ENCODE results near the gene ASCC1. TPM values are rescaled to one million over a fixed set of nuclear protein-coding genes. Genes with fewer than 3 reads are reported as not detected.

ASCC1 gene
- total RNA-seq, 1 donor from 2014 or later, result 33.9 TPM

- Histone ChIP-seq H3K9ac (ENCODE audit: low read length) (no peak overlapping the region), H2AFZ (ENCODE audit: low read depth, low read length) (no peak overlapping the region), H3K36me3 (ENCODE audit: insufficient read depth, low read length) (no peaks in the 10 kb centered on the region), H3K4me1 (ENCODE audit: insufficient read depth, low read length) (no peaks in the 10 kb centered on the region), H3K27me3 (ENCODE audit: insufficient read depth, low read length) (no peaks in the 10 kb centered on the region), H4K20me1 (ENCODE audit: insufficient read depth, low read length) (no peaks in the 10 kb centered on the region), H3K27ac (ENCODE audit: low read depth, low read length) (no peak overlapping the region), H3K9me3 (ENCODE audit: insufficient read depth, low read depth, low read length) (no peaks in the 10 kb centered on the region), H3K4me2 (ENCODE audit: low read length) (no peak overlapping the region), H3K4me3 (ENCODE audit: insufficient read depth, low read depth, low read length) (no peak overlapping the region), H3K79me2 (ENCODE audit: insufficient read depth, low read length) (no peaks in the 10 kb centered on the region)
- Mint-ChIP-seq H3K27me3 (ENCODE audit: low read depth, unreplicated experiment) (no peaks in the 10 kb centered on the region), H3K4me1 (ENCODE audit: low read depth, unreplicated experiment) (peaks cover 2% of the 10 kb centered on the region), H3K27ac (ENCODE audit: unreplicated experiment) (no peak overlapping the region), H3K36me3 (ENCODE audit: low read depth, unreplicated experiment) (peaks cover 2% of the 10 kb centered on the region), H3K9me3 (ENCODE audit: unreplicated experiment) (no peaks in the 10 kb centered on the region), H3K4me3 (ENCODE audit: unreplicated experiment) (no peak overlapping the region)
- TF ChIP-seq CTCF (IDR thresholded peaks at IDR 0.05; ENCODE audit: insufficient read depth, low read depth, low read length) (no peak), EZH2 (IDR thresholded peaks at IDR 0.05; ENCODE audit: insufficient read depth, low read length) (no peak)
- FAIRE-seq (no peak), DNase-seq (ENCODE audit: low read depth) (peak; percentile 37)
Measured at GRCh38 chr10:72164617-72165016, 51.5 kb downstream of the ASCC1 start.

- Histone ChIP-seq H3K4me3 (ENCODE audit: insufficient read depth, low read depth, low read length) (no peak overlapping the region), H3K27ac (ENCODE audit: low read depth, low read length) (no peak overlapping the region), H4K20me1 (ENCODE audit: insufficient read depth, low read length) (no peaks in the 10 kb centered on the region), H3K4me1 (ENCODE audit: insufficient read depth, low read length) (no peaks in the 10 kb centered on the region), H3K9me3 (ENCODE audit: insufficient read depth, low read depth, low read length) (no peaks in the 10 kb centered on the region), H2AFZ (ENCODE audit: low read depth, low read length) (no peak overlapping the region), H3K79me2 (ENCODE audit: insufficient read depth, low read length) (no peaks in the 10 kb centered on the region), H3K36me3 (ENCODE audit: insufficient read depth, low read length) (no peaks in the 10 kb centered on the region), H3K9ac (ENCODE audit: low read length) (no peak overlapping the region), H3K27me3 (ENCODE audit: insufficient read depth, low read length) (no peaks in the 10 kb centered on the region), H3K4me2 (ENCODE audit: low read length) (no peak overlapping the region)
- peak; percentile 64 for FAIRE-seq
- Mint-ChIP-seq H3K27ac (ENCODE audit: unreplicated experiment) (no peak overlapping the region), H3K27me3 (ENCODE audit: low read depth, unreplicated experiment) (no peaks in the 10 kb centered on the region), H3K9me3 (ENCODE audit: unreplicated experiment) (no peaks in the 10 kb centered on the region), H3K36me3 (ENCODE audit: low read depth, unreplicated experiment) (peaks cover 2% of the 10 kb centered on the region), H3K4me3 (ENCODE audit: unreplicated experiment) (no peak overlapping the region), H3K4me1 (ENCODE audit: low read depth, unreplicated experiment) (peaks cover 2% of the 10 kb centered on the region)
- peak; percentile 92 for DNase-seq (ENCODE audit: low read depth)
- TF ChIP-seq EZH2 (IDR thresholded peaks at IDR 0.05; ENCODE audit: insufficient read depth, low read length) (no peak), CTCF (IDR thresholded peaks at IDR 0.05; ENCODE audit: insufficient read depth, low read depth, low read length) (no peak)
Measured at GRCh38 chr10:72162978-72163377, 53.1 kb downstream of the ASCC1 start.

- no peaks in the 10 kb centered on the region for H4K20me1 ChIP-seq (ENCODE audit: insufficient read depth, low read length)
- TF ChIP-seq EZH2 (IDR thresholded peaks at IDR 0.05; ENCODE audit: insufficient read depth, low read length), result no peak
- no peak for TF ChIP-seq CTCF (IDR thresholded peaks at IDR 0.05; ENCODE audit: insufficient read depth, low read depth, low read length)
- no peak overlapping the region for H3K9ac ChIP-seq (ENCODE audit: low read length)
- no peaks in the 10 kb centered on the region for H3K27me3 ChIP-seq (ENCODE audit: insufficient read depth, low read length)
- no peaks in the 10 kb centered on the region for H3K36me3 ChIP-seq (ENCODE audit: insufficient read depth, low read length)
- no peak overlapping the region for H3K4me2 ChIP-seq (ENCODE audit: low read length)
- FAIRE-seq, result no peak
- H3K9me3 Mint-ChIP-seq (ENCODE audit: unreplicated experiment), result no peaks in the 10 kb centered on the region
- H3K27ac ChIP-seq (ENCODE audit: low read depth, low read length), result no peak overlapping the region
- no peak overlapping the region for H2AFZ ChIP-seq (ENCODE audit: low read depth, low read length)
- no peaks in the 10 kb centered on the region for H3K79me2 ChIP-seq (ENCODE audit: insufficient read depth, low read length)
- no peaks in the 10 kb centered on the region for H3K9me3 ChIP-seq (ENCODE audit: insufficient read depth, low read depth, low read length)
- DNase-seq (ENCODE audit: low read depth), result no peak
- H3K4me1 ChIP-seq (ENCODE audit: insufficient read depth, low read length), result no peaks in the 10 kb centered on the region
- H3K36me3 Mint-ChIP-seq (ENCODE audit: low read depth, unreplicated experiment), result peaks cover 3% of the 10 kb centered on the region
- no peak overlapping the region for H3K27ac Mint-ChIP-seq (ENCODE audit: unreplicated experiment)
- H3K4me1 Mint-ChIP-seq (ENCODE audit: low read depth, unreplicated experiment), result no peaks in the 10 kb centered on the region
- no peak overlapping the region for H3K4me3 ChIP-seq (ENCODE audit: insufficient read depth, low read depth, low read length)
- no peaks in the 10 kb centered on the region for H3K27me3 Mint-ChIP-seq (ENCODE audit: low read depth, unreplicated experiment)
- H3K4me3 Mint-ChIP-seq (ENCODE audit: unreplicated experiment), result no peak overlapping the region
Measured at GRCh38 chr10:72158176-72158575, 57.9 kb downstream of the ASCC1 start.
